Epithelial cell of proximal tubule (primary cell): ENCODE results near the gene ATP10A. TPM values are rescaled to one million over a fixed set of nuclear protein-coding genes. Genes with fewer than 3 reads are reported as not detected.

Experiments
- DNase-seq: peaks from one replicate; pipeline ENCODE4 v3.0.0-alpha.2; 2011; ENCODE audit warnings: low read depth
- H3K4me3 ChIP-seq: 2 replicates; pipeline ENCODE4 v1.5.1; 2011; ENCODE audit warnings: low read depth, mild to moderate bottlenecking, low read length
- CTCF ChIP-seq: conservative IDR thresholded peaks from 2 replicates; pipeline ENCODE4 v1.5.1; 2012; ENCODE audit warnings: low read depth, mild to moderate bottlenecking, low read length
- total RNA-seq: library from RNA; depleted of rRNA; stranded (reverse); fragments of >200 nt; gene quantifications from 2 replicates; pipeline ENCODE4 v1.2.3, GENCODE V29; 2015

The ATP10A gene
- total RNA-seq, 1 donor from 2014 or later = 13.0 TPM

DNA sequence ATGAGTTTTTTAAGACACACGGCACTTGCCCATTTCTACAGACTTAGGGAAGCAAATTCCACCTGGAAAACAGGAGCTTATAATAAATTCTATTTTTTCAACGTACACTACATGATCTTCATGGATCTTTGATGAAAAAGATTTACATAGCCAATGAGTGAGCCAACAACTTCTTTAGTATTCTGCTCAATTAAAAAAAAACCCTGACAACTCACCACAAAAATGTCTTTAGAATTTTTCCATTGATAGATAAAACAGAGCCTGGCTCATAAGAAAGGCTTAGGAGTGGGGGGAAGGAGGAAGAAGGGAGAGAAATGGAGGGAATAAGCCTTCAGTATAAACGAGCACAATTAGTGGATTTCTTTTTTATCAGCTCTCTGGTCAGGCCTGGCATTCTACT is 126.7 kb downstream of the ATP10A start:
- no peak overlapping the region for H3K4me3 ChIP-seq
- TF ChIP-seq CTCF = no peak
- DNase-seq = no peak

GRCh38 chr15:25735550-25736384 is 127.4 kb downstream of the ATP10A start:
- H3K4me3 ChIP-seq = no peak overlapping the region
- TF ChIP-seq CTCF = no peak
- DNase-seq = no peak

- DNase-seq = no peak
- no peak for TF ChIP-seq CTCF
- H3K4me3 ChIP-seq = no peak overlapping the region
Observed at GRCh38 chr15:25734680-25735355, 128.3 kb downstream of the ATP10A start.

DNA sequence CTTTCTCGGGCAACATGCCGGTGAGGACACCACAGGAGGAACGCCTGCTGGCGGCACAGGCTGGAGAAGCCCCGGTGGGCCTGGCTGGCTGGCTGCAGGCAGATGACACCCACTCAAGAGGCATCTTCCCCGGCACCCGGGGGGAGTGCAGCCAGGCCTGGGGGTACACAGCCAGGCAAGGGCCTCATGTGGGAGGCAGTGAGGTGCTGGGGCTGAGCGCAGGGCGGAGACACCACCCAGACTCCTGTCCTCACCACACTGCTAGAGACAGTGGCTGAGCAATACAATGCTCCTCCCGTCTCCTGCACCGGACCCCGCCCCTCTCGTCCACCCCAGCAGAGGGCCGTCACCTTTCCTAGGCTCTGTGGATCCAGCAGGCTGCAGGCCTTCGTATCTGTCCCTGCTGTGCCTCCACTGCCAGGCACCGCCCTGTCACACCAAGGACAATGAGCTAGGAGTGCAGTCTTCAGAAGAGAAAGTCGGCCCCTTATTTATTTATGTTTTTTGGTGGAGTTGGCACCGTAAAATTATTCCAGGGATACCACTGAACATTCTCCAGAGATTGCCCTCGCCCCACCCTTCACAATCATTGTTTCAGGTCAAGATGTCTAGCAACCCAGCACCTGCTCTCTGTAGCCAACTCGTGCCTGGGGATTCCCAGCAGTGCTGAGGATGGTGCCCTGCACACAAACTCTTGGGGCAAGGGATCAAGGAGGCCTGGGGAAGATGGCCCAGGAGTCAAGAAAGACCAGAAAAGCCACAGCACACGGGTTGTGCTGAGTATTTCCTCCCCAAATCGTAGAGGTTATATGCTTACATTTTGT is 129.1 kb downstream of the ATP10A start:
- no peak for TF ChIP-seq CTCF
- no peak for DNase-seq

GRCh38 chr15:25733036-25733855 is 129.9 kb downstream of the ATP10A start:
- TF ChIP-seq CTCF = no peak
- no peak for DNase-seq
- no peak overlapping the region for H3K4me3 ChIP-seq

More for the DNA sequence above, 129.1 kb downstream of the ATP10A start:
- no peak overlapping the region for H3K4me3 ChIP-seq

GRCh38 chr15:25732191-25732590 is 130.9 kb downstream of the ATP10A start:
- no peak for TF ChIP-seq CTCF
- no peak overlapping the region for H3K4me3 ChIP-seq
- DNase-seq = no peak
